PC-3 (cell line): Measurements from ENCODE around the gene NAP1L4.

Source experiments
- EZH2phosphoT487 ChIP-seq: fragments of 300-600 bp; sonication (generic); IDR thresholded peaks from 2 replicates; pipeline ENCODE4 v1.6.1; 2018; ENCODE audit warnings: mild to moderate bottlenecking, antibody characterized with exemption, low read length, borderline replicate concordance
- TF ChIP-seq, protein P1 (sequence below): fragments of 300-600 bp; sonication (generic); conservative IDR thresholded peaks from 2 replicates; pipeline ENCODE4 v1.5.1; 2017; ENCODE audit warnings: antibody characterized with exemption, low read depth, mild to moderate bottlenecking, low read length

GRCh38 chr11:3037945-3038271 lies 45.8 kb upstream of the NAP1L4 start:
- TF ChIP-seq, protein P1, sequence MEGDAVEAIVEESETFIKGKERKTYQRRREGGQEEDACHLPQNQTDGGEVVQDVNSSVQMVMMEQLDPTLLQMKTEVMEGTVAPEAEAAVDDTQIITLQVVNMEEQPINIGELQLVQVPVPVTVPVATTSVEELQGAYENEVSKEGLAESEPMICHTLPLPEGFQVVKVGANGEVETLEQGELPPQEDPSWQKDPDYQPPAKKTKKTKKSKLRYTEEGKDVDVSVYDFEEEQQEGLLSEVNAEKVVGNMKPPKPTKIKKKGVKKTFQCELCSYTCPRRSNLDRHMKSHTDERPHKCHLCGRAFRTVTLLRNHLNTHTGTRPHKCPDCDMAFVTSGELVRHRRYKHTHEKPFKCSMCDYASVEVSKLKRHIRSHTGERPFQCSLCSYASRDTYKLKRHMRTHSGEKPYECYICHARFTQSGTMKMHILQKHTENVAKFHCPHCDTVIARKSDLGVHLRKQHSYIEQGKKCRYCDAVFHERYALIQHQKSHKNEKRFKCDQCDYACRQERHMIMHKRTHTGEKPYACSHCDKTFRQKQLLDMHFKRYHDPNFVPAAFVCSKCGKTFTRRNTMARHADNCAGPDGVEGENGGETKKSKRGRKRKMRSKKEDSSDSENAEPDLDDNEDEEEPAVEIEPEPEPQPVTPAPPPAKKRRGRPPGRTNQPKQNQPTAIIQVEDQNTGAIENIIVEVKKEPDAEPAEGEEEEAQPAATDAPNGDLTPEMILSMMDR = no peak
- TF ChIP-seq EZH2phosphoT487 = no peak
